ENCODE data around the gene TRAF4. TPM values are rescaled to one million over a fixed set of nuclear protein-coding genes. Genes with fewer than 3 reads are reported as not detected.

The TRAF4 gene
- polyA plus RNA-seq, 4 donors: 101 to 176 (median 126) TPM

DNA sequence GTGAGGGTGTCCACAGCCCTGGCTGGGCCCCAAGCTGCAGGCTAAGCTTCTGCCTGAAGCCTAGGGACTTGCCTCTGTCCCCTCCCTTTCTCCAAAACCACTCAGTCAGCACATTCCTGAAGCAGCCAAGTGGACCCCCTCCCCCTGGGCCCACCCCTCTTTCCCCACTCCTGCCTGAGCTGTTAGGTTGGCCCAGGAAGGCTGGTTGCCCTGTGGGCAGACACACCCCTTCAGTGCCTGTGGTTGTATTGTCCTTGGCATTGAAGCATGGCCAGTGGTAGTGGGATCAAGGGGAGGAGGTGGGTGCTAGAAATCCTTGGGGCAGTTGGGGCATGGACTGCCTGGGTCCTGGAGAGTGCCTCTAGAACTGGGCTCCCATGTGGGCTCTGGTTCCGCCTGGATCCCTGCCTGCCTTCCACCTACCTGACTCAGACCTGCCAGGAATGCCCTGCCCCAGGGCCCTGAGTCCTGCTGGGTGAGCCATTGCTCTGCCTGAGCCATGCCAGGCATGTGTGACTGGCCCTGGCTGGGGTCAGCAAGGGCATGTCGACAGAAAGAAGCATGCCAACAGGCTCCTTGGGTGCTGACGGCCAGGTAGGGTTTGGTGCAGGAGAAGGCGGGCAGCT lies 2.1 kb downstream of the TRAF4 start:
- peak in 3 of 4 donors; percentile 57 to 69 (median 66) for DNase-seq (ENCODE audit: low read depth in 4 of 4, low spot score in 2 of 4)

DNA sequence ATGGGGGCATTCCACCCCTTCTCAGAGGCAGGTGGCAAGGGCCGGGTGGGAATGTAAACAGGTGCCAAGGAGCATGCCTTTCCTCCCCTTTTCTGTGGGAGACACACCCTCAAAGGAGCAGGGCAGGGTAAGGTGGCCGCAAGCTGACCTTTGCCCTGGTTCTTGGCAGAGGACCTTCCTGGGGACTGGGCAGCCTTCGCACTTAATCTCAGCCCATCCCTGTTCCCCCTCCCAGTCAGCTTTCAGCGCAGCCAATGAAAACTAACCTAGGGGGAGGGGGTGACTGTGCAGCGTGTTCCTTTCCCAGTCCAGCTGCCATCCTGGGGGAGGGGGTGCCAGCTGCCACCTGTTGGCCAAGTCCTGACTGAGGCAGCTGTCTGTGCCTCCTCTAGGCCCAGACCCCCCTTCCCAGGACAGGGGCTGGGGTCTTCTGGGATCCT lies 2.8 kb downstream of the TRAF4 start:
- DNase-seq (ENCODE audit: low read depth in 4 of 4, low spot score in 2 of 4): no peak

DNA sequence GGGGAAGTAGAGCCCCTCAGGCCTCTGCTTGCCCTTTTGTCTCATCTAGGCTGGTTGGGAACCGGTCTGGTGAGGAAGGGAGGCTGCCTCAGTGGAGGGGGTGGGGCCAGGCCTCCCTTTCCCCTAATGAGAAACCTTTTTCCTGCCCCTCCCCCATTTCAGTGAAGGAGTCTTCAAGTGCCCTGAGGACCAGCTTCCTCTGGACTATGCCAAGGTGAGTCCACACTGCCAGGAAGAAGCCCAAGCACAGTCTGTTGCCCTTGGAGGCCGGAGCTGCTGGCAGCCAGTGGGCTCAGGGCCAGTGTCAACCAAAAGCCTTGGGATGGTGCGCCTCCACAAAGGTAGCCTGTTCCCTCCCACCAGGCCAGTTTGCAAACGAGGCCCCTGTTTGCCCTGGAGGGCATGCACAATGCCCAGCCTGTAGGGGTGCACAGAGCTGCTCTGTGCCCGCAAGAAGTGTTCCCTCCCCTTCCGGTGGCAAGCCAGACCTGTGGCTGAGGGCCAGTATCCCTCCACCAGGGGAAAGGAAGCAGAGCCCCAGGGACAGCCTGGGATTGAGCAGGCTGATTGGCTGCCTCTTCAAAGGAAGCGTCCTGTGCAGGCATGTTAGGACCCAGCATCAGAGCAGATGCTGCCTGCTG lies 3.4 kb downstream of the TRAF4 start:
- DNase-seq (ENCODE audit: low read depth in 4 of 4, low spot score in 2 of 4): no peak

DNA sequence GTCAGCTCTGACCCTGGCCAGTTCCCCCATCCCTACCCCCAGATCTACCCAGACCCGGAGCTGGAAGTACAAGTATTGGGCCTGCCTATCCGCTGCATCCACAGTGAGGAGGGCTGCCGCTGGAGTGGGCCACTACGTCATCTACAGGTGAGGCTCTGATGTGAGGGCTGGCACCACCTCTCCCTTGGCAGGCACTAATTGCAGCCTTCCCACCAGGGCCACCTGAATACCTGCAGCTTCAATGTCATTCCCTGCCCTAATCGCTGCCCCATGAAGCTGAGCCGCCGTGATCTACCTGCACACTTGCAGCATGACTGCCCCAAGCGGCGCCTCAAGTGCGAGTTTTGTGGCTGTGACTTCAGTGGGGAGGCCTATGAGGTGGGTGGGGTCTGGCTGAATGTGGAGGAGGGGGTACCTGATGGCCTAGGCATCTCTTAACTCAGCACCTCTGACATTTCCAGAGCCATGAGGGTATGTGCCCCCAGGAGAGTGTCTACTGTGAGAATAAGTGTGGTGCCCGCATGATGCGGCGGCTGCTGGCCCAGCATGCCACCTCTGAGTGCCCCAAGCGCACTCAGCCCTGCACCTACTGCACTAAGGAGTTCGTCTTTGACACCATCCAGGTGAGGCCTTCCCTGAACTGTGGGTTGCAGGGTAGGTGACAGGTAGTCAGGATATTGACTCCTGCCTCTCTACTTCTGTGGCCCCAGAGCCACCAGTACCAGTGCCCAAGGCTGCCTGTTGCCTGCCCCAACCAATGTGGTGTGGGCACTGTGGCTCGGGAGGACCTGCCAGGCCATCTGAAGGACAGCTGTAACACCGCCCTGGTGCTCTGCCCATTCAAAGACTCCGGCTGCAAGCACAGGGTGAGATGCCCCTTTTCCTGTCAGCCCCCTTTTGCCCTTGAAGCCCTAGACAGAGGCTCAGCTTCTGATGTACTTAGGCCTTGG lies 4.3 kb downstream of the TRAF4 start:
- no peak for DNase-seq (ENCODE audit: low read depth in 4 of 4, low spot score in 2 of 4)

DNA sequence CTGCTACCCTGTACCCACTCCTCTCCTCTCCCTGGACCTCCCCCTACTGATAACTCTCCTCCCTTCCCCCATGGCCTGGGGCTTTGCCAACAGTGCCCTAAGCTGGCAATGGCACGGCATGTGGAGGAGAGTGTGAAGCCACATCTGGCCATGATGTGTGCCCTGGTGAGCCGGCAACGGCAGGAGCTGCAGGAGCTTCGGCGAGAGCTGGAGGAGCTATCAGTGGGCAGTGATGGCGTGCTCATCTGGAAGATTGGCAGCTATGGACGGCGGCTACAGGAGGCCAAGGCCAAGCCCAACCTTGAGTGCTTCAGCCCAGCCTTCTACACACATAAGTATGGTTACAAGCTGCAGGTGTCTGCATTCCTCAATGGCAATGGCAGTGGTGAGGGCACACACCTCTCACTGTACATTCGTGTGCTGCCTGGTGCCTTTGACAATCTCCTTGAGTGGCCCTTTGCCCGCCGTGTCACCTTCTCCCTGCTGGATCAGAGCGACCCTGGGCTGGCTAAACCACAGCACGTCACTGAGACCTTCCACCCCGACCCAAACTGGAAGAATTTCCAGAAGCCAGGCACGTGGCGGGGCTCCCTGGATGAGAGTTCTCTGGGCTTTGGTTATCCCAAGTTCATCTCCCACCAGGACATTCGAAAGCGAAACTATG lies 5.2 kb downstream of the TRAF4 start:
- DNase-seq (ENCODE audit: low read depth in 4 of 4, low spot score in 2 of 4): no peak

DNA sequence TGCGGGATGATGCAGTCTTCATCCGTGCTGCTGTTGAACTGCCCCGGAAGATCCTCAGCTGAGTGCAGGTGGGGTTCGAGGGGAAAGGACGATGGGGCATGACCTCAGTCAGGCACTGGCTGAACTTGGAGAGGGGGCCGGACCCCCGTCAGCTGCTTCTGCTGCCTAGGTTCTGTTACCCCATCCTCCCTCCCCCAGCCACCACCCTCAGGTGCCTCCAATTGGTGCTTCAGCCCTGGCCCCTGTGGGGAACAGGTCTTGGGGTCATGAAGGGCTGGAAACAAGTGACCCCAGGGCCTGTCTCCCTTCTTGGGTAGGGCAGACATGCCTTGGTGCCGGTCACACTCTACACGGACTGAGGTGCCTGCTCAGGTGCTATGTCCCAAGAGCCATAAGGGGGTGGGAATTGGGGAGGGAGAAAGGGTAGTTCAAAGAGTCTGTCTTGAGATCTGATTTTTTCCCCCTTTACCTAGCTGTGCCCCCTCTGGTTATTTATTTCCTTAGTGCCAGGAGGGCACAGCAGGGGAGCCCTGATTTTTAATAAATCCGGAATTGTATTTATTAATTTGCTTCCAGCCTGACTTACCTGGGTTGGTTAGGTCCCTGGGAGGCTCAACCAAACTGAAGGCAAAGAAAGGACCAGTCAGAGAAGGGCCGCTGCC lies 5.8 kb downstream of the TRAF4 start:
- DNase-seq (ENCODE audit: low read depth in 4 of 4, low spot score in 2 of 4): no peak

DNA sequence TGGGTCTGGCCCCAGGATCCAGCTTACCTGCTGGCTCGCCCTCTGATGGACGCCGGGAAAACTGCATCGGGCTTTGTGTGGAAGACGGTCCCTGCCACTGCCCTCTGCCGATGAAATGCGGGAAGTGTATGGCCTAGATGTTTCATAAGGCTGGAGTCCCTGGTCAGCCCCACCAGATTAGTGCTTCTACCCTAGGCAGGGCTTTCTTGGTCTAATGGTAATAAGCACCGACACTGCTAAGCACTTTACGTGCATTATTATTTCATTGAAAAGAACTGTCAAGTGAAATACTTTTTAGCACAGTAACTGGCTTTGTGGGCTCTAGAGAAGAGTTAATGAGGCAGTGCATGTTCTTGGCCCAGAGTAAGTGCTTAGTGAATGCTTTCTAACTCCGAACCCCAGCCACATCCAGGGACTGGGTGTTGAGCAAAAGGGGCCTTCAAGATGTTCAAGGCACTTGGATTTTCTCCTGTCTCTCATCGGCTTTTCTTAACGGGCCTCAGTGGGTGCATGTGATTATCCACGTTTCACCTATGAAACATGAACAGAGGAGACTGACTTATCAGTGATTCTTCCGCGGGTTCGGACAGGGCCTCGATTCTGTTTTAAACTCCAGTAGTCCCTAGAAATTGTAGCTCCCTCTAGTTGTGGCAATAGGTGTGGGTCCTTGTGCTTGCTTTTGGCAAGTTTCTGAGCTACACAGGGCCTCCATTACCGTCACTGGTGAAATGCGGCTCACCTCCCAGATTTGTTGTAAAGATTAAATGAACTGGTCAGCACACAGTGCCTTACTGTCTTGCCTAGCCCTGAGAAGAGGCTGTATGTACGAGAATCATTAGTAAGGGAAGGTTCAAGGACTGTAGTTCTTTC lies 6.6 kb downstream of the TRAF4 start:
- DNase-seq (ENCODE audit: low read depth in 4 of 4, low spot score in 2 of 4): peak in 3 of 4 donors; percentile 63 to 89 (median 78)

DNA sequence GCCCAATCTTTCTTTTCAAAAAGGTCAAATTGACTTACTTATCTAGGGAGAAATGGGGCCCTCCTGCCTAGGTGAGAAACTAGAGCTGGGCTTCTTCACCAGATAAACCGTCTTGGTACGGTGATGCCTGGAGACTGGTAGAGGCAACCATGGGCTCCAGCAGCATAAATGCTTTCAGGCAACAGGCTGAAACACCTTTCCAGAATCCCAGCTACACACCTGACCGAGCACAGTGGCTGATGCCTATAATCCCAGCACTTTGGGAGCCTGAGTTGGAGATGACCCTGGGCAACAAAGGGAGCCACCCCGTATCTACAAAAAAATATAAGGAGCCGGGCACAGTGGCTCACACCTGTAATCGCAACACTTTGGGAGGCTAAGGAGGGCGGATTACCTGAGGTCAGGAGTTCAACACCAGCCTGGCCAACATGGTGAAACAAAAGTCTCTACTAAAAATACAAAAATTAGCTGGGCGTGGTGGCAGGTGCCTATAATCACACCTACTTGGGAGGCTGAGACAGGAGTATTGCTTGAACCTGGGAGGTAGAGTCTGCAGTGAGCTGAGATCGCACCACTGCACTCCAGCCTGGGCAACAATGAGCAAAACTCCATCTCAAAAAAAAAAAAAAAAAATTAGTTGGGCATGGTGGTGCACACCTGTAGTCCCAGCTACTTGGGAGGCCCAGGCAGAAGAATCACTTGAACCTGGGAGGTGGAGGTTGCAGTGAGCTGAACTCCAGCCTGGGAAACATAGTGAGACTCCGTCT lies 8.0 kb downstream of the TRAF4 start:
- DNase-seq (ENCODE audit: low read depth in 4 of 4, low spot score in 2 of 4): no peak

DNA sequence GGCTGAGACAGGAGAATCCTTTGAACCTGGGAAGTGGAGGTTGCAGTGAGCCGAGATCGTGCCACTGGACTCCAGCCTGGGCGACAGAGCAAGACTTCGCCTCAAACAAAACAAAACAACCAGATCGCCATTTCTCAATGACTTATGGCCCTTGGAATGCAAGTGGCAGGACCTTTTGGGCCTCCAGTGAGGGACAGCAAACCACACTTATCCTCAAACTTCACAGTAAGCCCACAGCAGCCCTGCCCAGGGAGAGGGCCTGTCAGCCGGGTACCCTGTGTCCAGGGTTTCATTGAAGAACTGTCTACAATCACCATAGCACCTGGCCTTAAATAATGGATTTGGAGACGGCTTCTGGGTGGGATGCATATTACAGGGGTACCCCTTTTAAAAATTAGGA lies 11.7 kb downstream of the TRAF4 start:
- DNase-seq (ENCODE audit: low read depth in 4 of 4, low spot score in 2 of 4): no peak

DNA sequence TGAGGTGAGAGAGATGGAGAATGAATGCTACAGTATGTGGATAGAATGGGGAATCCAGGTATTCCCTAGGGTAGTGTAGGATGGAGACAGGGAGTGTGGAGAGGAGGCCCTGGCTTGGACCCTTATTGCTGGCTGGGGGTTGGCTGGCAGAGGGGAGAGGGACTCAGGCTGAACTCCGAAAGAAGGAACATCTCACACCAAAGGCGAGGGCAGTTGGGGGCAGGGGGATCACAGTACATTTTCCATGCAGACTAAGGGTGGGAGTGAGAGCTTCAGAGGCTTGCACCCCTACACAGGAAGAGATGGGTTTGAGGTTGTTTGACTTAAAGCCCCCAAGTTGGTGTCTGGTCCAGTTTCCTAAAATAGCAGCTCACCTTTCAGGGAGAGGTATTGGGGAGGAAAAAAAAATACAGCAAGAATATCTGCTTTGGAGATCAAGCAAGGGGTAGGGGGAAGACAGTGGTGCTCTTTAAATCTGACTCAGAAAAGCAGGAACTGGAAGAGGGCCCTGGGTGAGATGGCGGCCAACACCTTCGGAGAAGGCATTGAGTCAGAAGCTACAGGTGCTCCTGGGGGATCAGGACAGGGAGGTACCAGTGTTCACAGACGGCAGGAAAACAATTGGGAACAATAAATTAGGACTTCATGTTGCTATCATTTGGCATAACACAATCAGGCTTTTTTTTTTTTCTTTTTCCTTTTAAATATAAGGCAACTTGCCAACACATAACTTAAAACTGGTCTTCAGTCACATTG lies 12.4 kb downstream of the TRAF4 start:
- no peak for DNase-seq (ENCODE audit: low read depth in 4 of 4, low spot score in 2 of 4)

DNA sequence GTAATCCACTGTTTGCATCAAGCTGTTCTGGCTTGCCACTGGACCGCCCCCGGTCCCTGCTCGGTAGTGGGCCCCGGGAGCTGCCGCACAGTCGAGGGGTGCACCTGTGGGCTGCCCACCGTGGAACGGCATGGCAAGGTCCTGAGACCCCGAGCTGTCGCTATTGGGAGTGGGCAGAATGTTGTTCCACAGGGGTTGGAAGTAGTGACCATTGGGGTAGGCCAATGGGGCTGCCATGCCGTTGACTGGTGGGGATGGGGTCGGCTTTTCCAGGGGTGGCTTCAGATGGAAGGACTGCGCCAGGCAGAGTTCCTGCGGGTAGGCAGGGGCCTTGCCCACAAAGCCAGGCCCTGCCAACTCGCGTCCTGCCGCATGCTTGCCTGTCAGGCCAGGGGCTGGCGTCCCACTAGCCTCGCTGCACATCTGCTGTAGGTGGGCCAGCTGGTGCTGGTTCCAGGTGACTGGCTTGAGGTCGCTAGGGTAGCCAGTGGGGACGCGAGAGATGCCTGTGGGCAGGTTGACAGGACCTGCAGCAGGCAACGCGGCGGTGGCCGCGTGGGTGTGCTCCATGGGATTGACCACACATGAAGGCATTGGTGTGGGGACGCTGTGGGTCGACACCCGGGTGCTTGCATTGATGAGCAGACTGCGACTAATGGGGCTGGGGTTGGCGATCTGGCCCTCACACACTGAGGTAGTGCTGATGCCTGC lies 14.8 kb downstream of the TRAF4 start:
- no peak for DNase-seq (ENCODE audit: low read depth in 4 of 4, low spot score in 2 of 4)

DNA sequence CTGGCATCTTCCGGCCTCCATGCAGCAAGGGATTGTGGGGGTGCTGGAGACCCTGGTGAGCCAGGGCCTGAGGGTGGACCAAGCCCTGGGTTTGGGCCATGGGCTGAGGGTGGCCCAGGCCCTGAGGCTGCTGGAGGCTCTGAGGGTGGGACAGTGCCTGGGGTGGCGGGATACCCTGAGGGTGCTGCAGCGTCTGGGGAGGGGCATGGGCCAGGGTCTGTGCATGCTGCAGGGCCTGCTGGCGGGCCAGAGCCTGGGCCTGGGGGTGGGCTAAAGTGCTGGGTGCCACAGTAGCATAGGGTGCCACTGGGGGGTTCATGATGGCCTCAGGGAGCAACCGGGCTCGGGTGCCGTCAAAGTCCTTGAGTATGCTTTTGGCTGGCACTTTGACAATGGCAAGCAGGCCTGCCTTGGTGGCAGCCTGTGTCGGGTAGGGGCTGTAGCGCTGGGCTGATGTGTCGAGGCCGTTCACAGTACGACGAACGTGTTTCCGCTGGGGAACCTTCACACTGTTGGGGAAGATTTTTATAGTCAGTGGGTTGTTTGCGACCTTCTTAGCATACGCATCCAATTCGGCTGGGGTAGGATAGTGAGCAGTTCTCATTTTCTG lies 15.6 kb downstream of the TRAF4 start:
- no peak for DNase-seq (ENCODE audit: low read depth in 4 of 4, low spot score in 2 of 4)

DNA sequence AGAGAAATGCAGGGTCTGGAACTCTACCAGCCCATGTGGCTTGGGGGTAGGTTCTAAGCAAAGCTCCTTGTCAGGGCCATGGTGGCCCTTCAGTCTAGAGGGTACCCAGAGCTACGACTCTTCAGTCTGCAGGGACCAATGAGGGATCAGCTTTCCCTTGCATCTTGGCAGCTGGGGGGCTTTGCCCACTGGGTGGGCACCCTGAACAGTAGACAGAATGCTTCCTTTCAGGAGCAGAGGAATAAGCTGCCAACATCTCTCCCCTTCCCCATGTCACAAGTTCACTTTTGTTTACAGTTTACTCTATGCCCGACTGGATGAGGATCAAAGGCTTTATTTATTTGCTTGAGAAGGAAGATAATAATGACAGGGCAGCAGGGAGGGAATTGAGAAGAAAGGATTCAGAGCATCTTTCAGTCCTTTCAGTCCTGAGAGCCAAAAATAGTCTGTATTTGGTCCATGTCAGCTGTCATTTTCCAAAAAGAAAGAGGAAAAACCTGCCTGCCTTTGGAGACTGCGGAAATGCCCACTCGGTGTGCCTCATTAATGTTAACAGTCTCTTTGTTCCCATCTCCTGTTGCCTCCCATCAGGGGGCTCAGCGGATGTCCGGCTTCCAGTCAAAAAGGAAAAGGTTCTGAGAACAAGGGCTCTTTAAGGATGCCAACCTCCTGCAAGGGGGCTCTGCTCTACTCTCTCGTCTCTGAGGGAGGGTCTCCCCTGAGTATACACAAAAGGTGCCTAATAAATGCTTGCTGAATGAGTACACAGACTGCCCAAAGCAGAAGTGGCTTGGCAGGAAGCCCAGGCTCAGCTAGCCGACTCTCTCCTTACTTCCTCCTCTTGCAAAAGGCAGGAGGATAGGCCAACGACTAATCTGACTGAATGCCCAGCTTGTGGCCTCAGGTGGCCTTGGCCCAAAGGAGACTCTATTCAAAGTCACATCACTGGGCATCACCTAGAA lies 17.1 kb downstream of the TRAF4 start:
- no peak for DNase-seq (ENCODE audit: low read depth in 4 of 4, low spot score in 2 of 4)

DNA sequence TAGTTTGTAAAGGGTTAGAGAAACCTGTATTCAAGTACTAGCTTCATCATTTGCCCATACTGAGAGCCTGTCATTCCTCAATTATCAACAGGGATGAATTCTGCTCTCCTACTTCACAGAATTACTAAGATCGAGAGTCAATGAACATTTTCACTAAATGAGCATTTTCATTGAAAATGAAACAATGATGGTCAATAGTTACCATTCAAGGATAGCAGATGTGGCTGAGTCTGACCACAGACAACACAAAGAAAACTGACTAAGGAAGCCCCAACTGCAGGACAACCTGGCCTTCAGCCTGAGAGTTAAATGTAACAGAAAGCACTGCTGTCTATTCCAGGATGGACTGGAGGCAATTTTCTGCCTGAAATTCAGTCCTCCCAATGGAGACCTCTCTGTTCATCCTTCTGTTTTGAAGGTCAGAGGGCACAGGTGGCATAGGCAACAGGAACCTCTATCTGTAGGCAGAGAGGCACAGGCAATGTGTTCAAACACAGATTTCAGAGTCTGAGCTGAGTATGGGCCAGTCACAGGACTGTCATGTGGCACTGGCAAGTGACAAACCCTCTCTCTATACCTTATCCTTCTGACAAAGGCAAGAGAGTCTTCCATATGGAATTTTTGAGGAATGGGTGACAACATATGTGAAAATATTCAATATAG lies 19.5 kb downstream of the TRAF4 start:
- DNase-seq (ENCODE audit: low read depth in 4 of 4, low spot score in 2 of 4): no peak

DNA sequence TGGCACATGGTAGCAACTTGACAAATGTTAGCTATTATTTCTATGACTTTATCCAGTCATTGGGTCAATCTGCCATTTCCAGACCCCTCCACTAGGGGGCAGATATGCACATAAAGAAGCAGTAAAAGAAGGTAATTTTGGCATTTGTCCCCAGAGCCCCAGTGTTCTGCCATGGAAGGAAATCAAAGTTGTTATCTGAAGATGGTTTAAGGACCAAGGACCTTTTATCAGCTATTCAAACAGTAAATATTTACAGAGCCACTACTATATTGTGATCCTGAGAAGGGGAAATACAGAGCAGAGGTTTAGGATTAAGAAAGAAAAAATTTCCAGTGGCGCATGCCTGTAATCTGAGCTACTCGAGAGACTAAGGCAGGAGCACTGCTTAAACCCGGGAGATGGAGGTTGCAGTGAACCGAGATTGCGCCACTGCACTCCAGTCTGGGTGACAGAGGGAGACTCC lies 20.0 kb downstream of the TRAF4 start:
- peak in 1 of 4 donors; percentile 40 for DNase-seq (ENCODE audit: low read depth in 4 of 4, low spot score in 2 of 4)

Measured in left renal cortex interstitium (tissue), 4 donors.